K562 (cell line): Measurements from ENCODE around the gene ATOH8. TPM values are rescaled to one million over a fixed set of nuclear protein-coding genes. Genes with fewer than 3 reads are reported as not detected.

ENCODE experiments used
- ATAC-seq: fragments of 200-7000 bp; cut with Tn5 transposase; 3 replicates; pipeline ENCODE4 v1.9.1; 2020; ENCODE audit warnings: moderate library complexity
- BruUV-seq: library from RNA; stranded (reverse); fragments of 400-500 nt; replicated peaks from 2 replicates; lab custom pipeline; 2021; lab: Mats Ljungman, UMichigan
- CTCF ChIA-PET: fragments of 300-600 bp; formaldehyde crosslinking; extraction: SDS; loops from one replicate; lab custom pipeline; 2021; ENCODE audit warnings: low intra/inter-chr PET ratio; lab: Yijun Ruan, JAX
- POLR2A ChIA-PET: fragments of 300-600, 350-650 bp; sonication (Branson Sonifier 250); formaldehyde crosslinking; extraction: SDS; loops from one replicate; lab custom pipeline; 2021; ENCODE audit warnings: antibody characterized with exemption, inconsistent platforms; lab: Yijun Ruan, JAX
- DNase-seq, 4 experiments: peaks; one replicate each; pipeline versions ENCODE4 v3.0.0 to v3.0.0-alpha.2; 2011 to 2018; ENCODE audit warnings: low spot score in 3 of 4, mixed read lengths in 3 of 4; ENCODE audit errors: extremely low read depth in 1 of 4
- FAIRE-seq: peaks from 2 replicates; lab custom pipeline; 2011; peaks lifted over from hg19 to GRCh38; lab: Jason Lieb, UNC
- H2AFZ ChIP-seq: 2 replicates; pipeline ENCODE4 v1.6.0; 2011; ENCODE audit warnings: low read depth, low read length, control low read depth, inconsistent platforms
- H3K27ac ChIP-seq: fragments of 200-600 bp; 3 replicates; pipeline ENCODE4 v1.8.0; 2011; ENCODE audit warnings: low read depth, mild to moderate bottlenecking, control low read depth, inconsistent platforms, low read length, moderate library complexity, mixed read lengths; ENCODE audit errors: extremely low read depth
- H3K27me3 ChIP-seq, 2 experiments: fragments of 300-600 bp in 1 of 2; 2 replicates in 1 of 2; 3 replicates in 1 of 2; pipeline versions ENCODE4 v1.6.0 to v1.8.0; 2011; ENCODE audit warnings: inconsistent platforms in 2 of 2, low read length in 2 of 2, mild to moderate bottlenecking in 1 of 2, mixed read lengths in 1 of 2, moderate library complexity in 1 of 2; ENCODE audit not compliant: control insufficient read depth in 2 of 2, insufficient read depth in 2 of 2
- H3K36me3 ChIP-seq: fragments of 300-600 bp; 3 replicates; pipeline ENCODE4 v1.8.0; 2011; ENCODE audit warnings: mild to moderate bottlenecking, low read length, inconsistent platforms; ENCODE audit not compliant: control insufficient read depth, insufficient read depth
- H3K4me1 ChIP-seq, 2 experiments: fragments of 200-600 bp in 1 of 2; replicated peaks in 1 of 2; 2 replicates in 1 of 2; 3 replicates in 1 of 2; pipeline versions ENCODE4 v1.5.1 to v1.8.0; 2011; ENCODE audit warnings: inconsistent platforms in 2 of 2, low read length in 2 of 2, mild to moderate bottlenecking in 1 of 2, mixed read lengths in 1 of 2, moderate library complexity in 1 of 2; ENCODE audit not compliant: control insufficient read depth in 2 of 2, insufficient read depth in 2 of 2
- H3K4me2 ChIP-seq: 2 replicates; pipeline ENCODE4 v1.6.1; 2011; ENCODE audit warnings: low read length, control low read depth, inconsistent platforms, mixed read lengths; ENCODE audit not compliant: insufficient read depth
- H3K4me3 ChIP-seq: fragments of 200-600 bp; sonication (generic), shearing (Covaris generic); 2 replicates; pipeline ENCODE4 v1.5.1; 2016; ENCODE audit warnings: control low read depth, inconsistent platforms
- H3K79me2 ChIP-seq: fragments of 200-600 bp; 3 replicates; pipeline ENCODE4 v1.8.0; 2011; ENCODE audit warnings: low read length, inconsistent platforms; ENCODE audit not compliant: control insufficient read depth, insufficient read depth
- H3K9ac ChIP-seq, 2 experiments: 2 replicates each; pipeline versions ENCODE4 v1.6.0 to v1.6.1; 2011; ENCODE audit warnings: low read depth in 2 of 2, low read length in 2 of 2, control low read depth in 1 of 2, inconsistent platforms in 1 of 2, mild to moderate bottlenecking in 1 of 2, mixed read lengths in 1 of 2; ENCODE audit not compliant: insufficient read depth in 1 of 2
- H3K9me1 ChIP-seq: one replicate; pipeline ENCODE4 v1.6.0; 2011; ENCODE audit warnings: inconsistent platforms, mild to moderate bottlenecking, low read length, moderate library complexity; ENCODE audit not compliant: control insufficient read depth, insufficient read depth
- H3K9me3 ChIP-seq: replicated peaks from 2 replicates; pipeline ENCODE4 v1.5.1; 2011; ENCODE audit warnings: low read depth, low read length, inconsistent platforms; ENCODE audit not compliant: control insufficient read depth, insufficient read depth
- H4K20me1 ChIP-seq: replicated peaks from 2 replicates; pipeline ENCODE4 v1.6.1; 2011; ENCODE audit warnings: low read length, inconsistent platforms, mixed read lengths; ENCODE audit not compliant: control insufficient read depth, insufficient read depth
- BCOR ChIP-seq: fragments of 450-650 bp; IDR thresholded peaks from 2 replicates; pipeline ENCODE4 v1.6.1; 2016
- BMI1 ChIP-seq: fragments of 150-350 bp; IDR thresholded peaks from 2 replicates; pipeline ENCODE4 v1.6.1; 2014; ENCODE audit warnings: low read length
- FIP1L1 ChIP-seq: fragments of 200-400 bp; formaldehyde crosslinking; IDR thresholded peaks from 2 replicates; pipeline ENCODE4 v1.6.1; 2018; ENCODE audit warnings: mild to moderate bottlenecking, low read depth, low read length; ENCODE audit not compliant: poor library complexity, severe bottlenecking
- MBD2 ChIP-seq: sonication (generic); IDR thresholded peaks from 2 replicates; pipeline ENCODE4 v1.6.1; 2016; ENCODE audit warnings: low read depth, borderline replicate concordance
- NUFIP1 ChIP-seq: fragments of 450-650 bp; IDR thresholded peaks from 2 replicates; pipeline ENCODE4 v1.6.1; 2018; ENCODE audit not compliant: partially characterized antibody
- PHF8 ChIP-seq: fragments of 200-600 bp; sonication (generic); IDR thresholded peaks from 2 replicates; pipeline ENCODE4 v1.6.1; 2012; ENCODE audit warnings: mixed run types, mild to moderate bottlenecking, inconsistent platforms, low read length, moderate library complexity, borderline replicate concordance
- POLR2B ChIP-seq: fragments of 450-650 bp; IDR thresholded peaks from 2 replicates; pipeline ENCODE4 v1.6.1; 2018; ENCODE audit warnings: low read depth; ENCODE audit not compliant: partially characterized antibody
- ZFP1 ChIP-seq: fragments of 450-650 bp; formaldehyde crosslinking; IDR thresholded peaks from 2 replicates; pipeline ENCODE4 v1.4.0; 2020; ENCODE audit warnings: mild to moderate bottlenecking, mixed read lengths
- ZNF143 ChIP-seq: sonication (generic); formaldehyde crosslinking; IDR thresholded peaks from 2 replicates; pipeline ENCODE4 v1.9.0; 2022; ENCODE audit warnings: mild to moderate bottlenecking, missing genetic modification reagents
- WGBS: fragments of 100-300 bp; shearing (Covaris generic); methylation state at CpG from one replicate; pipeline ENCODE4 v1.1.6; 2016; ENCODE audit warnings: low coverage, mixed read lengths; ENCODE audit not compliant: insufficient coverage; ENCODE audit errors: missing lambda C conversion rate; 5-methylcytosine and 5-hydroxymethylcytosine counted together
- in situ Hi-C: fragments of 300-500 bp; cut with MboI; formaldehyde crosslinking; loops from 4 replicates; pipeline ENCODE4 v1.15.0; 2018; ENCODE audit warnings: inconsistent platforms, mixed read lengths
- intact Hi-C: fragments of 100-400 bp; cut with micrococcal nuclease; formaldehyde crosslinking; loops from 2 replicates; pipeline ENCODE4 v1.14.2; 2022
- polyA plus RNA-seq, 8 experiments: library from polyadenylated mRNA; depleted of rRNA in 4 of 8; stranded (reverse) in 5 of 8; unstranded in 3 of 8; fragments of >200 nt; fragmentation: Nextera tagmentation in 2 of 8; fragmentation: Illumina TruSeq in 1 of 8; extraction: Ambion mirVana in 2 of 8; extraction: Trizol in 1 of 8; gene quantifications; 2 replicates each; pipeline versions ENCODE4 v1.2.1 to v1.2.3, GENCODE V29; 2011 to 2014; ENCODE audit warnings: inconsistent platforms in 1 of 8, missing spikeins in 1 of 8
- total RNA-seq, 7 experiments: library from RNA; depleted of rRNA in 6 of 7; stranded (reverse); fragments of >200 nt in 6 of 7; fragmentation: Illumina TruSeq in 2 of 7; extraction: Trizol in 2 of 7; gene quantifications; 2 replicates each; pipeline versions ENCODE4 v1.2.1 to v1.2.3, GENCODE V29; 2011 to 2021; ENCODE audit warnings: low replicate concordance in 1 of 7
- TF ChIP-seq, protein P1 (sequence below), 2 experiments: fragments of 450-650 bp in 1 of 2; IDR thresholded peaks; 2 replicates each; pipeline ENCODE4 v1.6.1; 2011 to 2017; ENCODE audit warnings: low read depth in 2 of 2, antibody characterized with exemption in 1 of 2, borderline replicate concordance in 1 of 2, low read length in 1 of 2, mild to moderate bottlenecking in 1 of 2, mixed read lengths in 1 of 2; ENCODE audit not compliant: control insufficient read depth in 1 of 2
- TF ChIP-seq, protein P2 (sequence below): sonication (generic); formaldehyde crosslinking; IDR thresholded peaks from 2 replicates; pipeline ENCODE4 v1.8.0; 2023; ENCODE audit warnings: missing genetic modification reagents, mild to moderate bottlenecking, borderline replicate concordance

The ATOH8 gene
- total and polyA plus RNA-seq, 9 of the 15 experiments (the other 6 are each of a cell fraction or from before 2014, with no cell fraction given) = not detected

DNA sequence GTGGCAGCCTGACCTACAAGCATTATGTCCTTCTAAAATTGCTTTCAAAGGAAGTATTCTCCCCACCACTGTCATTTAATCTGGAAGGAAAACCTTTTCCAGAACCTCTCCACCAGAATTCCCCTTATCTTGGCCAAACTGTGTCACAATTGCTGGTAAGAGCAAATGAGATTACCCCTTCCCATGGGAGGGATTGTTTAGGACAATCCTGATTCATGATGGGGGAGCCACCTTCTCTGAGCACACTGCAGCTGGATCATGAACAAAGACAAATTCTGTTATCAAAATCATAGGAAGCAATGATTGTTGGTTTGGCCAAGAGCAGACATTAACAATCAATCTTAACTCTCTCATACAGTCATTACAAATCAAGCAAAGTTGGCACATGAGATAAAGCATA, 18.1 kb upstream of the ATOH8 start (continued):
- TF ChIP-seq, protein P1, sequence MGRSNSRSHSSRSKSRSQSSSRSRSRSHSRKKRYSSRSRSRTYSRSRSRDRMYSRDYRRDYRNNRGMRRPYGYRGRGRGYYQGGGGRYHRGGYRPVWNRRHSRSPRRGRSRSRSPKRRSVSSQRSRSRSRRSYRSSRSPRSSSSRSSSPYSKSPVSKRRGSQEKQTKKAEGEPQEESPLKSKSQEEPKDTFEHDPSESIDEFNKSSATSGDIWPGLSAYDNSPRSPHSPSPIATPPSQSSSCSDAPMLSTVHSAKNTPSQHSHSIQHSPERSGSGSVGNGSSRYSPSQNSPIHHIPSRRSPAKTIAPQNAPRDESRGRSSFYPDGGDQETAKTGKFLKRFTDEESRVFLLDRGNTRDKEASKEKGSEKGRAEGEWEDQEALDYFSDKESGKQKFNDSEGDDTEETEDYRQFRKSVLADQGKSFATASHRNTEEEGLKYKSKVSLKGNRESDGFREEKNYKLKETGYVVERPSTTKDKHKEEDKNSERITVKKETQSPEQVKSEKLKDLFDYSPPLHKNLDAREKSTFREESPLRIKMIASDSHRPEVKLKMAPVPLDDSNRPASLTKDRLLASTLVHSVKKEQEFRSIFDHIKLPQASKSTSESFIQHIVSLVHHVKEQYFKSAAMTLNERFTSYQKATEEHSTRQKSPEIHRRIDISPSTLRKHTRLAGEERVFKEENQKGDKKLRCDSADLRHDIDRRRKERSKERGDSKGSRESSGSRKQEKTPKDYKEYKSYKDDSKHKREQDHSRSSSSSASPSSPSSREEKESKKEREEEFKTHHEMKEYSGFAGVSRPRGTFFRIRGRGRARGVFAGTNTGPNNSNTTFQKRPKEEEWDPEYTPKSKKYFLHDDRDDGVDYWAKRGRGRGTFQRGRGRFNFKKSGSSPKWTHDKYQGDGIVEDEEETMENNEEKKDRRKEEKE (IDR thresholded peaks at IDR 0.05; ENCODE audit: borderline replicate concordance in 1 of 2, control insufficient read depth in 1 of 2, low read depth in 2 of 2, low read length in 1 of 2) = no peak
- TF ChIP-seq MBD2 = no peak

DNA sequence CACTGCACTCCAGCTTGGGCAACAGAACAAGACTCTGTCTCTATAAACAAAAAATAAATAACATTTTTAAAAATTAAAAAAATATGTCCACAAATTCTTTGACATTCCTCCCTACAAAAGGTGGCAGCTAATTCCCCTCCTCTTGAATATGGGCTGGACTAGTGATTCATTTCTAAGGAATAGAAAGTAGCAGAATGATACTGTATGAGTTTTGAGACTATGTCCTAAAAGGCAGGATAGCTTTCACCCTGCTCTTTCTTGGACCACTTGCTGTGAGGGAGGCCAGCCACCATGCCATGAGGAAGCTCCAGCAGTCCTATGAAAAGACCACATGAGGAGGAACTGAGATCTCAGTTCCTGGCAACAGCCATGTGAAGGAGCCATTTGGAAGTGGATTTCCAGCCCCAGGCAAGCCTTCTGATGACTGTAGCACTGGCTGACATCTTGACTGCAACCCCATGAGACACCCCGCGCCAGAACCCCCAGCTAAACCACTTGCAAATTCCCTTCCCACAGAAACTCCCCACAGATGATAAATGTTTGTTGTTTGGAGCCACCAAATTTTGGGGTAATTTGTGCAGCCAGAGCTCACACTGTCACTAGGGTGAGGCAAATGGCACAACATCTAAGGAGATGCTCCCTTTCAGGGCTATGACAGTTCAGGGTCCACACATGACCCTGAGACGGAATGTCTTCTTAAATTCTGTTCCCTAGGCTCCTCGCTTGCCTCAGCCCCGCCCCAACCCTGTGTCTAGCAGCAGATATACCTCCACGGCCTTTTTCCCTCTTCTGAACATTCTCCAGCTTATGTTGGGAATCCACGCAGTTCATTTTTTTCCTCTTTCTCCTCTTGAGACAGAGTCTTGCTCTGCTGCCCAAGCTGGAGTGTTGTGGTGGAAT, 17.1 kb upstream of the ATOH8 start:
- Histone ChIP-seq H3K27ac (no peak overlapping the region), H3K9ac (no peak overlapping the region), H4K20me1 (no peaks in the 10 kb centered on the region), H3K9me3 (no peaks in the 10 kb centered on the region), H3K36me3 (no peaks in the 10 kb centered on the region), H3K9me1 (no peaks in the 10 kb centered on the region), H3K4me3 (no peak overlapping the region), H3K4me2 (no peak overlapping the region), H2AFZ (no peak overlapping the region), H3K27me3 (peaks cover 34 to 69% of the 10 kb centered on the region in 2 experiments), H3K4me1 (peaks cover 0 to under 1% of the 10 kb centered on the region in 2 experiments; a peak in 2 of 5 replicates), H3K79me2 (no peaks in the 10 kb centered on the region)
- no peak for ATAC-seq
- BruUV-seq = no TSS peak
- CTCF ChIA-PET = no interaction called here
- FAIRE-seq = no peak
- POLR2A ChIA-PET = interaction anchor here (0.6 kb wide), 2 partner anchors 15 to 73 kb away, joined by 3 read pairs; no protein-coding TSS in a partner anchor
- in situ Hi-C loops (loop anchor here (5.0 kb wide), 1 partner anchor 76 kb away; no protein-coding TSS in a partner anchor), intact Hi-C loops (no loop called here)
- no peak for DNase-seq
- WGBS = 0% methylated on average over 7 of the region's 7 CpGs
- TF ChIP-seq ZFP1 (no peak), FIP1L1 (no peak), ZNF143 (CRISPR knock-in tag) (no peak), POLR2B (no peak), BMI1 (no peak), NUFIP1 (no peak), BCOR (no peak), PHF8 (no peak)
- TF ChIP-seq, protein P2, sequence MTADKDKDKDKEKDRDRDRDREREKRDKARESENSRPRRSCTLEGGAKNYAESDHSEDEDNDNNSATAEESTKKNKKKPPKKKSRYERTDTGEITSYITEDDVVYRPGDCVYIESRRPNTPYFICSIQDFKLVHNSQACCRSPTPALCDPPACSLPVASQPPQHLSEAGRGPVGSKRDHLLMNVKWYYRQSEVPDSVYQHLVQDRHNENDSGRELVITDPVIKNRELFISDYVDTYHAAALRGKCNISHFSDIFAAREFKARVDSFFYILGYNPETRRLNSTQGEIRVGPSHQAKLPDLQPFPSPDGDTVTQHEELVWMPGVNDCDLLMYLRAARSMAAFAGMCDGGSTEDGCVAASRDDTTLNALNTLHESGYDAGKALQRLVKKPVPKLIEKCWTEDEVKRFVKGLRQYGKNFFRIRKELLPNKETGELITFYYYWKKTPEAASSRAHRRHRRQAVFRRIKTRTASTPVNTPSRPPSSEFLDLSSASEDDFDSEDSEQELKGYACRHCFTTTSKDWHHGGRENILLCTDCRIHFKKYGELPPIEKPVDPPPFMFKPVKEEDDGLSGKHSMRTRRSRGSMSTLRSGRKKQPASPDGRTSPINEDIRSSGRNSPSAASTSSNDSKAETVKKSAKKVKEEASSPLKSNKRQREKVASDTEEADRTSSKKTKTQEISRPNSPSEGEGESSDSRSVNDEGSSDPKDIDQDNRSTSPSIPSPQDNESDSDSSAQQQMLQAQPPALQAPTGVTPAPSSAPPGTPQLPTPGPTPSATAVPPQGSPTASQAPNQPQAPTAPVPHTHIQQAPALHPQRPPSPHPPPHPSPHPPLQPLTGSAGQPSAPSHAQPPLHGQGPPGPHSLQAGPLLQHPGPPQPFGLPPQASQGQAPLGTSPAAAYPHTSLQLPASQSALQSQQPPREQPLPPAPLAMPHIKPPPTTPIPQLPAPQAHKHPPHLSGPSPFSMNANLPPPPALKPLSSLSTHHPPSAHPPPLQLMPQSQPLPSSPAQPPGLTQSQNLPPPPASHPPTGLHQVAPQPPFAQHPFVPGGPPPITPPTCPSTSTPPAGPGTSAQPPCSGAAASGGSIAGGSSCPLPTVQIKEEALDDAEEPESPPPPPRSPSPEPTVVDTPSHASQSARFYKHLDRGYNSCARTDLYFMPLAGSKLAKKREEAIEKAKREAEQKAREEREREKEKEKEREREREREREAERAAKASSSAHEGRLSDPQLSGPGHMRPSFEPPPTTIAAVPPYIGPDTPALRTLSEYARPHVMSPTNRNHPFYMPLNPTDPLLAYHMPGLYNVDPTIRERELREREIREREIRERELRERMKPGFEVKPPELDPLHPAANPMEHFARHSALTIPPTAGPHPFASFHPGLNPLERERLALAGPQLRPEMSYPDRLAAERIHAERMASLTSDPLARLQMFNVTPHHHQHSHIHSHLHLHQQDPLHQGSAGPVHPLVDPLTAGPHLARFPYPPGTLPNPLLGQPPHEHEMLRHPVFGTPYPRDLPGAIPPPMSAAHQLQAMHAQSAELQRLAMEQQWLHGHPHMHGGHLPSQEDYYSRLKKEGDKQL (CRISPR knock-in tag) = no peak
